K562 (cell line): Measurements from ENCODE around the gene TRMT44. TPM values are rescaled to one million over a fixed set of nuclear protein-coding genes. Genes with fewer than 3 reads are reported as not detected.

Experiments used
- ATAC-seq: fragments of 200-7000 bp; cut with Tn5 transposase; 3 replicates; pipeline ENCODE4 v1.9.1; 2020; ENCODE audit warnings: moderate library complexity
- BruUV-seq: library from RNA; stranded (reverse); fragments of 400-500 nt; replicated peaks from 2 replicates; lab custom pipeline; 2021; lab: Mats Ljungman, UMichigan
- CTCF ChIA-PET: fragments of 300-600 bp; formaldehyde crosslinking; extraction: SDS; loops from one replicate; lab custom pipeline; 2021; ENCODE audit warnings: low intra/inter-chr PET ratio; lab: Yijun Ruan, JAX
- POLR2A ChIA-PET: fragments of 300-600, 350-650 bp; sonication (Branson Sonifier 250); formaldehyde crosslinking; extraction: SDS; loops from one replicate; lab custom pipeline; 2021; ENCODE audit warnings: antibody characterized with exemption, inconsistent platforms; lab: Yijun Ruan, JAX
- DNase-seq, 4 experiments: peaks; one replicate each; pipeline versions ENCODE4 v3.0.0 to v3.0.0-alpha.2; 2011 to 2018; ENCODE audit warnings: low spot score in 3 of 4, mixed read lengths in 3 of 4; ENCODE audit errors: extremely low read depth in 1 of 4
- FAIRE-seq: peaks from 2 replicates; lab custom pipeline; 2011; peaks lifted over from hg19 to GRCh38; lab: Jason Lieb, UNC
- H2AFZ ChIP-seq: 2 replicates; pipeline ENCODE4 v1.6.0; 2011; ENCODE audit warnings: low read depth, low read length, control low read depth, inconsistent platforms
- H3K27ac ChIP-seq: fragments of 200-600 bp; 3 replicates; pipeline ENCODE4 v1.8.0; 2011; ENCODE audit warnings: low read depth, mild to moderate bottlenecking, control low read depth, inconsistent platforms, low read length, moderate library complexity, mixed read lengths; ENCODE audit errors: extremely low read depth
- H3K27me3 ChIP-seq, 2 experiments: fragments of 300-600 bp in 1 of 2; 2 replicates in 1 of 2; 3 replicates in 1 of 2; pipeline versions ENCODE4 v1.6.0 to v1.8.0; 2011; ENCODE audit warnings: inconsistent platforms in 2 of 2, low read length in 2 of 2, mild to moderate bottlenecking in 1 of 2, mixed read lengths in 1 of 2, moderate library complexity in 1 of 2; ENCODE audit not compliant: control insufficient read depth in 2 of 2, insufficient read depth in 2 of 2
- H3K36me3 ChIP-seq: fragments of 300-600 bp; 3 replicates; pipeline ENCODE4 v1.8.0; 2011; ENCODE audit warnings: mild to moderate bottlenecking, low read length, inconsistent platforms; ENCODE audit not compliant: control insufficient read depth, insufficient read depth
- H3K4me1 ChIP-seq, 2 experiments: fragments of 200-600 bp in 1 of 2; replicated peaks in 1 of 2; 2 replicates in 1 of 2; 3 replicates in 1 of 2; pipeline versions ENCODE4 v1.5.1 to v1.8.0; 2011; ENCODE audit warnings: inconsistent platforms in 2 of 2, low read length in 2 of 2, mild to moderate bottlenecking in 1 of 2, mixed read lengths in 1 of 2, moderate library complexity in 1 of 2; ENCODE audit not compliant: control insufficient read depth in 2 of 2, insufficient read depth in 2 of 2
- H3K4me2 ChIP-seq: 2 replicates; pipeline ENCODE4 v1.6.1; 2011; ENCODE audit warnings: low read length, control low read depth, inconsistent platforms, mixed read lengths; ENCODE audit not compliant: insufficient read depth
- H3K4me3 ChIP-seq: fragments of 200-600 bp; sonication (generic), shearing (Covaris generic); 2 replicates; pipeline ENCODE4 v1.5.1; 2016; ENCODE audit warnings: control low read depth, inconsistent platforms
- H3K79me2 ChIP-seq: fragments of 200-600 bp; 3 replicates; pipeline ENCODE4 v1.8.0; 2011; ENCODE audit warnings: low read length, inconsistent platforms; ENCODE audit not compliant: control insufficient read depth, insufficient read depth
- H3K9ac ChIP-seq, 2 experiments: 2 replicates each; pipeline versions ENCODE4 v1.6.0 to v1.6.1; 2011; ENCODE audit warnings: low read depth in 2 of 2, low read length in 2 of 2, control low read depth in 1 of 2, inconsistent platforms in 1 of 2, mild to moderate bottlenecking in 1 of 2, mixed read lengths in 1 of 2; ENCODE audit not compliant: insufficient read depth in 1 of 2
- H3K9me1 ChIP-seq: one replicate; pipeline ENCODE4 v1.6.0; 2011; ENCODE audit warnings: inconsistent platforms, mild to moderate bottlenecking, low read length, moderate library complexity; ENCODE audit not compliant: control insufficient read depth, insufficient read depth
- H3K9me3 ChIP-seq: replicated peaks from 2 replicates; pipeline ENCODE4 v1.5.1; 2011; ENCODE audit warnings: low read depth, low read length, inconsistent platforms; ENCODE audit not compliant: control insufficient read depth, insufficient read depth
- H4K20me1 ChIP-seq: replicated peaks from 2 replicates; pipeline ENCODE4 v1.6.1; 2011; ENCODE audit warnings: low read length, inconsistent platforms, mixed read lengths; ENCODE audit not compliant: control insufficient read depth, insufficient read depth
- CEBPB ChIP-seq: fragments of 450-650 bp; IDR thresholded peaks from 2 replicates; pipeline ENCODE4 v1.6.1; 2016; ENCODE audit warnings: missing genetic modification characterization, missing compliant biosample characterization
- HNRNPUL1 ChIP-seq: fragments of 200-400 bp; formaldehyde crosslinking; IDR thresholded peaks from 2 replicates; pipeline ENCODE4 v1.6.1; 2017; ENCODE audit warnings: low read length
- NFATC3 ChIP-seq: fragments of 450-650 bp; IDR thresholded peaks from 2 replicates; pipeline ENCODE4 v1.6.1; 2017; ENCODE audit warnings: mild to moderate bottlenecking
- POLR3G ChIP-seq: IDR thresholded peaks from 2 replicates; pipeline ENCODE4 v1.6.1; 2011; ENCODE audit not compliant: insufficient read length, insufficient replicate concordance; ENCODE audit errors: extremely low read depth
- ZNF324 ChIP-seq: fragments of 250-450 bp; sonication (Bioruptor Pico); IDR thresholded peaks from 2 replicates; pipeline ENCODE4 v1.4.0; 2020; ENCODE audit warnings: mild to moderate bottlenecking
- ZNF77 ChIP-seq: fragments of 250-450 bp; sonication (Bioruptor Pico); IDR thresholded peaks from 2 replicates; pipeline ENCODE4 v1.5.0; 2020
- WGBS: fragments of 100-300 bp; shearing (Covaris generic); methylation state at CpG from one replicate; pipeline ENCODE4 v1.1.6; 2016; ENCODE audit warnings: low coverage, mixed read lengths; ENCODE audit not compliant: insufficient coverage; ENCODE audit errors: missing lambda C conversion rate; 5-methylcytosine and 5-hydroxymethylcytosine counted together
- in situ Hi-C: fragments of 300-500 bp; cut with MboI; formaldehyde crosslinking; loops from 4 replicates; pipeline ENCODE4 v1.15.0; 2018; ENCODE audit warnings: inconsistent platforms, mixed read lengths
- intact Hi-C: fragments of 100-400 bp; cut with micrococcal nuclease; formaldehyde crosslinking; loops from 2 replicates; pipeline ENCODE4 v1.14.2; 2022
- polyA plus RNA-seq, 8 experiments: library from polyadenylated mRNA; depleted of rRNA in 4 of 8; stranded (reverse) in 5 of 8; unstranded in 3 of 8; fragments of >200 nt; fragmentation: Nextera tagmentation in 2 of 8; fragmentation: Illumina TruSeq in 1 of 8; extraction: Ambion mirVana in 2 of 8; extraction: Trizol in 1 of 8; gene quantifications; 2 replicates each; pipeline versions ENCODE4 v1.2.1 to v1.2.3, GENCODE V29; 2011 to 2014; ENCODE audit warnings: inconsistent platforms in 1 of 8, missing spikeins in 1 of 8
- total RNA-seq, 7 experiments: library from RNA; depleted of rRNA in 6 of 7; stranded (reverse); fragments of >200 nt in 6 of 7; fragmentation: Illumina TruSeq in 2 of 7; extraction: Trizol in 2 of 7; gene quantifications; 2 replicates each; pipeline versions ENCODE4 v1.2.1 to v1.2.3, GENCODE V29; 2011 to 2021; ENCODE audit warnings: low replicate concordance in 1 of 7
- TF ChIP-seq, protein P1 (sequence below): sonication (generic); formaldehyde crosslinking; IDR thresholded peaks from 2 replicates; pipeline ENCODE4 v1.8.1; 2022; ENCODE audit warnings: missing genetic modification reagents
- TF ChIP-seq, protein P2 (sequence below): fragments of 250-450 bp; sonication (Bioruptor Pico); IDR thresholded peaks from 2 replicates; pipeline ENCODE4 v1.9.0; 2021; ENCODE audit warnings: mild to moderate bottlenecking

Gene TRMT44
- total and polyA plus RNA-seq, 9 of the 15 experiments (the other 6 are each of a cell fraction or from before 2014, with no cell fraction given), result 1.2 to 18.6 (median 10.0) TPM

GRCh38 chr4:8422786-8423185 lies 17.8 kb upstream of the TRMT44 start:
- Histone ChIP-seq H3K4me3 (no peak overlapping the region), H3K9me3 (no peaks in the 10 kb centered on the region), H3K9me1 (no peaks in the 10 kb centered on the region), H3K36me3 (no peaks in the 10 kb centered on the region), H4K20me1 (no peaks in the 10 kb centered on the region), H3K27me3 (no peaks in the 10 kb centered on the region), H3K9ac (no peak overlapping the region), H3K4me2 (no peak overlapping the region), H3K27ac (no peak overlapping the region), H3K79me2 (no peaks in the 10 kb centered on the region), H3K4me1 (peaks cover 13 to 18% of the 10 kb centered on the region in 2 experiments; a peak in 4 of 5 replicates), H2AFZ (no peak overlapping the region)
- ATAC-seq, result no peak
- no peak for FAIRE-seq
- TF ChIP-seq, protein P1, sequence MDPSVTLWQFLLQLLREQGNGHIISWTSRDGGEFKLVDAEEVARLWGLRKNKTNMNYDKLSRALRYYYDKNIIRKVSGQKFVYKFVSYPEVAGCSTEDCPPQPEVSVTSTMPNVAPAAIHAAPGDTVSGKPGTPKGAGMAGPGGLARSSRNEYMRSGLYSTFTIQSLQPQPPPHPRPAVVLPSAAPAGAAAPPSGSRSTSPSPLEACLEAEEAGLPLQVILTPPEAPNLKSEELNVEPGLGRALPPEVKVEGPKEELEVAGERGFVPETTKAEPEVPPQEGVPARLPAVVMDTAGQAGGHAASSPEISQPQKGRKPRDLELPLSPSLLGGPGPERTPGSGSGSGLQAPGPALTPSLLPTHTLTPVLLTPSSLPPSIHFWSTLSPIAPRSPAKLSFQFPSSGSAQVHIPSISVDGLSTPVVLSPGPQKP (CRISPR knock-in tag), result no peak
- TF ChIP-seq HNRNPUL1, result no peak
- TF ChIP-seq, protein P2, sequence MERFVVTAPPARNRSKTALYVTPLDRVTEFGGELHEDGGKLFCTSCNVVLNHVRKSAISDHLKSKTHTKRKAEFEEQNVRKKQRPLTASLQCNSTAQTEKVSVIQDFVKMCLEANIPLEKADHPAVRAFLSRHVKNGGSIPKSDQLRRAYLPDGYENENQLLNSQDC (CRISPR knock-in tag), result no peak
- no peak for TF ChIP-seq POLR3G
- no peak for TF ChIP-seq ZNF324 (CRISPR knock-in tag)
- no peak for TF ChIP-seq NFATC3
- TF ChIP-seq ZNF77 (CRISPR knock-in tag), result no peak
- TF ChIP-seq CEBPB, result no peak
- POLR2A ChIA-PET, result no interaction called here
- intact Hi-C loops, result no loop called here
- BruUV-seq, result no TSS peak
- in situ Hi-C loops, result no loop called here
- CTCF ChIA-PET, result no interaction called here
- WGBS, result 29% methylated on average over 5 of the region's 5 CpGs
- no peak for DNase-seq
